DLD1 (cell line): ENCODE results near the gene MATN4.

Source experiments
- in situ Hi-C: cut with HindIII; loops from 2 replicates; pipeline ENCODE4 v1.10.0; 2017; ENCODE audit warnings: low sequenced_read_pairs

MATN4 gene

GRCh38 chr20:45294659-45295058, 13.4 kb downstream of the MATN4 start:
- in situ Hi-C loops: loop anchor here (25.0 kb wide), 1 partner anchor 107 kb away; no protein-coding TSS in a partner anchor

GRCh38 chr20:45294003-45294368, 14.1 kb downstream of the MATN4 start:
- in situ Hi-C loops: loop anchor here (25.0 kb wide), 1 partner anchor 107 kb away; no protein-coding TSS in a partner anchor

- in situ Hi-C loops: loop anchor here (25.0 kb wide), 1 partner anchor 106 kb away; no protein-coding TSS in a partner anchor
Observed at GRCh38 chr20:45293041-45294002, 14.8 kb downstream of the MATN4 start.

GRCh38 chr20:45292343-45292742, 15.8 kb downstream of the MATN4 start:
- in situ Hi-C loops: loop anchor here (25.0 kb wide), 1 partner anchor 105 kb away; no protein-coding TSS in a partner anchor

- in situ Hi-C loops: loop anchor here (25.0 kb wide), 1 partner anchor 104 kb away; no protein-coding TSS in a partner anchor
Observed at GRCh38 chr20:45291526-45291925, 16.6 kb downstream of the MATN4 start.

- in situ Hi-C loops: loop anchor here (25.0 kb wide), 1 partner anchor 104 kb away; no protein-coding TSS in a partner anchor
Observed at GRCh38 chr20:45290677-45291355, 17.3 kb downstream of the MATN4 start.

GRCh38 chr20:45289942-45290676, 18.0 kb downstream of the MATN4 start:
- in situ Hi-C loops: loop anchor here (25.0 kb wide), 1 partner anchor 103 kb away; no protein-coding TSS in a partner anchor

- in situ Hi-C loops: loop anchor here (25.0 kb wide), 1 partner anchor 102 kb away; no protein-coding TSS in a partner anchor
Observed at GRCh38 chr20:45288860-45289259, 19.2 kb downstream of the MATN4 start.

- in situ Hi-C loops: loop anchor here (25.0 kb wide), 1 partner anchor 101 kb away; no protein-coding TSS in a partner anchor
Observed at GRCh38 chr20:45288376-45288775, 19.7 kb downstream of the MATN4 start.

GRCh38 chr20:45283551-45284057, 24.5 kb downstream of the MATN4 start:
- in situ Hi-C loops: loop anchor here (25.0 kb wide), 1 partner anchor 96 kb away; no protein-coding TSS in a partner anchor

- in situ Hi-C loops: loop anchor here (25.0 kb wide), 1 partner anchor 96 kb away; no protein-coding TSS in a partner anchor
Observed at GRCh38 chr20:45282700-45283550, 25.2 kb downstream of the MATN4 start.

- in situ Hi-C loops: loop anchor here (25.0 kb wide), 1 partner anchor 93 kb away; no protein-coding TSS in a partner anchor
Observed at GRCh38 chr20:45279992-45280391, 28.1 kb downstream of the MATN4 start.

GRCh38 chr20:45275338-45275737, 32.8 kb downstream of the MATN4 start:
- in situ Hi-C loops: loop anchor here (25.0 kb wide), 1 partner anchor 88 kb away; no protein-coding TSS in a partner anchor

- in situ Hi-C loops: no loop called here
Observed at GRCh38 chr20:45269754-45270270, 38.3 kb downstream of the MATN4 start.

- in situ Hi-C loops: no loop called here
Observed at GRCh38 chr20:45269056-45269455, 39.0 kb downstream of the MATN4 start.

GRCh38 chr20:45268531-45268930, 39.6 kb downstream of the MATN4 start:
- in situ Hi-C loops: no loop called here

- in situ Hi-C loops: no loop called here
Observed at GRCh38 chr20:45266977-45267376, 41.1 kb downstream of the MATN4 start.

- in situ Hi-C loops: no loop called here
Observed at GRCh38 chr20:45263556-45264266, 44.4 kb downstream of the MATN4 start.
